WI38 (cell line): ENCODE data around the gene USB1.

ENCODE experiments used
- H3K4me3 ChIP-seq: 2 replicates; pipeline ENCODE4 v1.5.1; 2011; ENCODE audit warnings: low read depth, mild to moderate bottlenecking, control low read depth, low read length
- CTCF ChIP-seq: IDR thresholded peaks from 2 replicates; pipeline ENCODE4 v1.5.1; 2012; ENCODE audit warnings: low read depth, mild to moderate bottlenecking, control low read depth, low read length

Gene USB1

DNA sequence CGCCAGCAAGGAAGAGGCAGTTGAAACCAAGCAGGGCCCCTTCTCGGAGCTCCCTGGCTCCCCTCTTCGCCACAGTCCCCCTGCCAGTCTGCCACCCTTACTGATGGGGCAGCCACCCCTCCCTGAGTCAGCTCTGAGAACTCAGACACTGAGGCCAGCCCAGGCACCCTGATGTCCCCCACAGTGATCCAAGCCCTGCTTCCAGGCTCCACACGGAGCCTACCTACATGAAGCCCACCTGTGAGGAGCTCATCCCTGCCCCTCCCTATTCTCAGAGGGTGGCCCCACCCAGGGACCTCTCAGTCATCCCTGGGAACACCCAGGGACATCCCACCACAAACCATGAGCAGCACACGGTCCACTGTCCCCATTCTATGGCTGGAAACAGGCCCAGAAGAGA, 39.2 kb upstream of the USB1 start:
- H3K4me3 ChIP-seq = no peak overlapping the region
- no peak for TF ChIP-seq CTCF

DNA sequence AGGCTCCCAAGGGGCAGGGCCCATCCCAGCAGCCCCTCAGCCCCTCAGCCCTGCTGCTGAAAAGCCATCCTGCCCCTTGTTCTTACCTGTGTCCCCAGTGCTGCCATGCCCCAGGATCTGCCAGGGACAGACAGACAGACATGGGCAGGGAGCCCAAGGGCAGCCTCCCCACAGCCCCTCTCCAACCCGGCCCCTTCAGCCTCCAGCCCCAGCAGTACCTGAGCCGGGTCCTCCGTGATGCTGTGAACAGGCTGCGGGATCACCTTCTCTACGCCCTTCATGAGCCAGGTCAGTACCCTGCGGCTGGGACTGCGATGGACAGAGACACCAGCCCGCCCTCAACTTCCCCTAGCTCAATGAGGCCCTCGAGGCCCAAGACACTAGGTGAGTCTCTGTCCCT, 38.5 kb upstream of the USB1 start:
- no peak for TF ChIP-seq CTCF
- no peak overlapping the region for H3K4me3 ChIP-seq

DNA sequence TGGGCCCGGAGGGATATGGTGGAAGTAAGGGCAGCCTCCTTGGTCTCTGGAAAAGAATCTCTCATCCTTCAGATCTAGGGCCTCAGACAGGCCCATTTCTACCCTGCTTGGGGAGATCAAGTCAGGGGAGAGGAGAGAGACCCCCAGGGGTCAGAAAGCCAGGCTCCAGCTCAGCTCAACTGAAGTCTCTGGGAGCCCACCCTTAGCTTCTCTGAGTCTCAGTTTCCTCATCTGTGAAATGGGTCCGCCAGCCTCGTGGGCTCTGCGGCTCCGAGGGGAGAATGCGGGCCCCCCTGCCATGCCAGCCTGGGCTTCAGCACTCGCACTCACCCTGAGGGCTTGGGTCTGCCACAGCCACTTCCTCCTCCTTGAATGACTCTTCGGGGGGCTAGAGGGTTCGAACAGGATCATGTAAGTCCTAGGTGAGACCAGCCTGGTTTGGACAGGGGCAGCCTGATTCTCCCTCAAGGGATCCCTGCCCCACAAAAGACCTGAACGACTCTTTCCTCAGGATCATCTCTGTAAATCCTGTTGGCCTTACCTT, 37.0 kb upstream of the USB1 start:
- no peak for TF ChIP-seq CTCF

GRCh38 chr16:57966204-57966771, 34.9 kb upstream of the USB1 start:
- no peak for TF ChIP-seq CTCF
- H3K4me3 ChIP-seq = no peak overlapping the region

More for the DNA sequence above, 37.0 kb upstream of the USB1 start:
- no peak overlapping the region for H3K4me3 ChIP-seq

DNA sequence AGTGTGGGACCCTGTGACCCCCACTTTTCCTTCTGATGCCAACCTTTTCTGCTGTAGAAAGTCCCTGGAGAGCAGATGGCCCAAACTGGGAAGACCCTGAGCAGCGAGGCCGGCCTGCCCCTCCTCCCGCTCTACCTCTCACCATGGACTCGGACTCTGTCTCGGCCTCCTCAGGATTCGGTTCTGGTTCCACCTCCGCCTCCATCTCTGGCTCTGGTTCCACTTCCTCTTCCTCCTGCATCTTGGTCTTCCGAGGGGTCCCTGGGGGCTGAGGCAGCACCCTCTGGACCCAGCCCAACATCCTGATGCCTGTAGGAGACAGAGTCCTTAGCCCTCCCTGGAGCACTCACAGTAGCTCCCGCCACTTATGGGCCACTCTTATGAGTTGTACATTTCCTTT, 34.2 kb upstream of the USB1 start:
- H3K4me3 ChIP-seq = no peak overlapping the region
- TF ChIP-seq CTCF = no peak

GRCh38 chr16:57967916-57968315, 33.3 kb upstream of the USB1 start:
- no peak overlapping the region for H3K4me3 ChIP-seq
- TF ChIP-seq CTCF = no peak

- no peak for TF ChIP-seq CTCF
- no peak overlapping the region for H3K4me3 ChIP-seq
These were observed 31.6 kb upstream of the USB1 start for GRCh38 chr16:57969451-57970123.
